A549 treated with AZD9567 at 1 μM for 4 hours (cell line): ENCODE results near the gene COBL. TPM values are rescaled to one million over a fixed set of nuclear protein-coding genes. Genes with fewer than 3 reads are reported as not detected.

Source experiments
- total RNA-seq: library from RNA; stranded (reverse); fragments of 200-300 nt; extraction: Qiagen RNA extraction; gene quantifications from 5 replicates; pipeline ENCODE4 v1.2.3, GENCODE V29; 2022; ENCODE audit not compliant: insufficient read depth

COBL gene, protein sequence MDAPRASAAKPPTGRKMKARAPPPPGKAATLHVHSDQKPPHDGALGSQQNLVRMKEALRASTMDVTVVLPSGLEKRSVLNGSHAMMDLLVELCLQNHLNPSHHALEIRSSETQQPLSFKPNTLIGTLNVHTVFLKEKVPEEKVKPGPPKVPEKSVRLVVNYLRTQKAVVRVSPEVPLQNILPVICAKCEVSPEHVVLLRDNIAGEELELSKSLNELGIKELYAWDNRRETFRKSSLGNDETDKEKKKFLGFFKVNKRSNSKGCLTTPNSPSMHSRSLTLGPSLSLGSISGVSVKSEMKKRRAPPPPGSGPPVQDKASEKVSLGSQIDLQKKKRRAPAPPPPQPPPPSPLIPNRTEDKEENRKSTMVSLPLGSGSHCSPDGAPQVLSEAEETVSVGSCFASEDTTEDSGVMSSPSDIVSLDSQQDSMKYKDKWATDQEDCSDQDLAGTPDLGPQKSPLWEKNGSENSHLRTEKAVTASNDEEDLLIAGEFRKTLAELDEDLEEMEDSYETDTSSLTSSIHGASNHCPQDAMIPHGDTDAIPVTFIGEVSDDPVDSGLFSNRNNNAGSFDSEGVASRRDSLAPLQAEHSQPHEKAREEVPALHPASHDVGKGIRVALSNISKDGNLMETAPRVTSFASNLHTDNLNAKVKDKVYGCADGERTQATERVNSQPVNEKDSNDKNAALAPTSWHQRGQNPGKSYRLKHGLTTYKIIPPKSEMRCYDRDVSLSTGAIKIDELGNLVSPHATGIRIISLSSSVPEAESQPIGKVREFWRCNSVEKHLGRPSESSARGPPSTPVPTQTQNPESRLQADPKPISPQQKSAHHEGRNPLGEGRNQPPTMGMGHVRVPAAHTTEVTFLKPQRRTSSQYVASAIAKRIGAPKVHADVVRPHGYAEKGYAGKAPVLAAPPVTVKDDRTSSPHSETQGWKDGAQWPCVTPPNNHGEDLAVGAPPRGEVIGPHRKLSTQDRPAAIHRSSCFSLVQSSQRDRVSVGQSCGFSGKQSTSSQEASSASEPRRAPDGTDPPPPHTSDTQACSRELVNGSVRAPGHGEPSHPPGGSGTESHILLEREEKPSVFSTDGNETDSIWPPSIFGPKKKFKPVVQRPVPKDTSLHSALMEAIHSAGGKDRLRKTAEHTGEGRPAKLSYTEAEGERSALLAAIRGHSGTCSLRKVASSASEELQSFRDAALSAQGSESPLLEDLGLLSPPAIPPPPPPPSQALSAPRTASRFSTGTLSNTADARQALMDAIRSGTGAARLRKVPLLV
- total RNA-seq = 4.2 to 7.6 TPM (median 4.4 TPM) in 5 replicates

DNA sequence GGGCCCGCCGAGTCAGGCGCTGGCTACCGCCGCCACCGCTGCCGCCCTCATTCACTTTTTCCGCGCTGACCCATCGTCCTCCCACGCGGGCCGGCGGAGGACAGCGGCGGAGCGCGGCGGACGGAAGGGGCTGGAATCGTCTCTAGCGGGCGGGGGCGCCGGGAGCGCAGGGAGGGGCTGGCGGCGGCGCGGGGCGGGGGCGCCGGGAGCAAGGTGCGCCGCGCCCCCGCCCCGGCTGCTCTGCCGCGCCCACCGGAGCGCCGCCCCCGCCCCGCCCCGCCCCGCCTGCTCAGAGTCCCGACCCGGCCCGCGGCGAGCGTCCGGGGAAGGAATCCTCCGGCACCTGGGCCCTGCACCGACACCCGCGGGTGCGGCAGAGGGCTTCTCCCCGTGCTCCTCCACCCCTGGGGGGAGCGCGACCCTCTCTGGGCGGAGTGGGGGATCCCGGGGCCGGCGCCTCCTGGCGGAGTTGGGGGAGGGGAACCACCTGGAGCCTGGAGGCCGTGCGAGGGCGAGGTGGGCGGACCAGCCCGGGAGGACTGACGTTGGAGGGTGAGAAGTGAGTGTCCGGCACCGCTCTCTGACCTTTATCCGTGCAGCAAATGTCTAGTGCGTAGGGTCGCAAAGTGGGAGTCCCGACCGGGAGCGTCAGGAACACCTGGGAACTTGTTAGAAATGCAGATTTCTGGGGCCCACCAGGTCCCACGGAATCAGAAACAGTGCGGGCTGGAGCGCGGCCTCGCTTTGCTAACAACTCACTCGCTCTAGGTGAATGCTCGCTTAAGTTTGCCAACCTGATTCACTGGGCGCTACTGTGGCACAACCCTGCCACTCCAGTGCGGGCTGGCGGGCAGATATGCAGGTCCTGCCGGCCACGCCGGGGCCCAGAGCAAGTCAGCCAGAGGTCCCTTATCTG lies at the start of gene COBL:
COBL (minus strand) TSS at position 144 of the 916 bp plus-strand sequence. CDS start 176 bp downstream, outside the sequence.

